ENCODE measurements around the gene SNAP91. TPM values are rescaled to one million over a fixed set of nuclear protein-coding genes. Genes with fewer than 3 reads are reported as not detected.
"Not testable (repeated sequence)": the region's sequence is repeated elsewhere in the genome, so short reads cannot be mapped to it uniquely, and the experiment has no call there.

Gene SNAP91
- total RNA-seq, 2 experiments from 2014 or later: not detected

- Mint-ChIP-seq H3K27ac (no peak overlapping the region), H3K4me1 (no peaks in the 10 kb centered on the region), H3K9me3 (no peaks in the 10 kb centered on the region), H3K4me3 (no peak overlapping the region), H3K36me3 (no peaks in the 10 kb centered on the region), H3K27me3 (no peaks in the 10 kb centered on the region)
- DNase-seq: no peak
Observed at GRCh38 chr6:83597511-83597910, 111.4 kb downstream of the SNAP91 start.

GRCh38 chr6:83597051-83597450 lies 111.8 kb downstream of the SNAP91 start:
- DNase-seq: no peak

GRCh38 chr6:83594941-83595340 lies 114.0 kb downstream of the SNAP91 start:
- Mint-ChIP-seq H3K27me3 (no peaks in the 10 kb centered on the region), H3K27ac (no peak overlapping the region), H3K4me1 (no peaks in the 10 kb centered on the region), H3K36me3 (no peaks in the 10 kb centered on the region), H3K4me3 (no peak overlapping the region), H3K9me3 (no peaks in the 10 kb centered on the region)
- DNase-seq: no peak

More at GRCh38 chr6:83597051-83597450, 111.8 kb downstream of the SNAP91 start:
- no peaks in the 10 kb centered on the region for H3K36me3 Mint-ChIP-seq
- H3K27me3 Mint-ChIP-seq: no peaks in the 10 kb centered on the region
- no peaks in the 10 kb centered on the region for H3K9me3 Mint-ChIP-seq
- no peak overlapping the region for H3K27ac Mint-ChIP-seq
- H3K4me3 Mint-ChIP-seq: no peak overlapping the region
- H3K4me1 Mint-ChIP-seq: no peaks in the 10 kb centered on the region

GRCh38 chr6:83593395-83593785 lies 115.5 kb downstream of the SNAP91 start:
- Mint-ChIP-seq H3K4me1 (no peaks in the 10 kb centered on the region), H3K27ac (no peak overlapping the region), H3K27me3 (peaks cover 4% of the 10 kb centered on the region), H3K9me3 (no peaks in the 10 kb centered on the region), H3K36me3 (no peaks in the 10 kb centered on the region), H3K4me3 (no peak overlapping the region)
- no peak for DNase-seq

- peaks cover 5% of the 10 kb centered on the region for H3K27me3 Mint-ChIP-seq
- DNase-seq: no peak
- H3K9me3 Mint-ChIP-seq: no peaks in the 10 kb centered on the region
- no peak overlapping the region for H3K27ac Mint-ChIP-seq
- H3K4me3 Mint-ChIP-seq: no peak overlapping the region
- no peaks in the 10 kb centered on the region for H3K36me3 Mint-ChIP-seq
- no peaks in the 10 kb centered on the region for H3K4me1 Mint-ChIP-seq
Observed at GRCh38 chr6:83592770-83593394, 116.0 kb downstream of the SNAP91 start.

- Mint-ChIP-seq H3K9me3 (no peaks in the 10 kb centered on the region), H3K36me3 (no peaks in the 10 kb centered on the region), H3K27ac (no peak overlapping the region), H3K27me3 (peaks cover 5% of the 10 kb centered on the region), H3K4me3 (no peak overlapping the region), H3K4me1 (no peaks in the 10 kb centered on the region)
- no peak for DNase-seq
Observed at GRCh38 chr6:83590416-83590815, 118.5 kb downstream of the SNAP91 start.

GRCh38 chr6:83589076-83589475 lies 119.8 kb downstream of the SNAP91 start:
- Mint-ChIP-seq H3K9me3 (no peaks in the 10 kb centered on the region), H3K4me3 (no peak overlapping the region), H3K36me3 (no peaks in the 10 kb centered on the region), H3K4me1 (no peaks in the 10 kb centered on the region), H3K27me3 (peaks cover 5% of the 10 kb centered on the region), H3K27ac (no peak overlapping the region)
- DNase-seq: no peak

- H3K4me3 Mint-ChIP-seq: no peak overlapping the region
- no peak for DNase-seq
- no peak overlapping the region for H3K27ac Mint-ChIP-seq
- H3K27me3 Mint-ChIP-seq: no peaks in the 10 kb centered on the region
- H3K9me3 Mint-ChIP-seq: no peaks in the 10 kb centered on the region
- no peaks in the 10 kb centered on the region for H3K36me3 Mint-ChIP-seq
- no peaks in the 10 kb centered on the region for H3K4me1 Mint-ChIP-seq
Observed at GRCh38 chr6:83578057-83578456, 130.8 kb downstream of the SNAP91 start.

- no peak for DNase-seq
- no peak overlapping the region for H3K4me3 Mint-ChIP-seq
- peaks cover 1% of the 10 kb centered on the region for H3K9me3 Mint-ChIP-seq
- H3K27me3 Mint-ChIP-seq: no peaks in the 10 kb centered on the region
- no peak overlapping the region for H3K27ac Mint-ChIP-seq
- H3K4me1 Mint-ChIP-seq: no peaks in the 10 kb centered on the region
- no peaks in the 10 kb centered on the region for H3K36me3 Mint-ChIP-seq
Observed at GRCh38 chr6:83574783-83575182, 134.1 kb downstream of the SNAP91 start.

GRCh38 chr6:83571663-83572185 lies 137.2 kb downstream of the SNAP91 start:
- not testable (repeated sequence) for H3K4me1 Mint-ChIP-seq, DNase-seq, H3K27ac Mint-ChIP-seq, H3K27me3 Mint-ChIP-seq, H3K9me3 Mint-ChIP-seq, H3K36me3 Mint-ChIP-seq, H3K4me3 Mint-ChIP-seq

- H3K36me3 Mint-ChIP-seq: no peaks in the 10 kb centered on the region
Observed at GRCh38 chr6:83558975-83559374, 149.9 kb downstream of the SNAP91 start.

GRCh38 chr6:83556871-83557270 lies 152.0 kb downstream of the SNAP91 start:
- Mint-ChIP-seq H3K4me3 (no peak overlapping the region), H3K27ac (no peak overlapping the region), H3K9me3 (no peaks in the 10 kb centered on the region), H3K36me3 (no peaks in the 10 kb centered on the region), H3K27me3 (no peaks in the 10 kb centered on the region), H3K4me1 (no peaks in the 10 kb centered on the region)
- no peak for DNase-seq

More at GRCh38 chr6:83558975-83559374, 149.9 kb downstream of the SNAP91 start:
- peaks cover 7% of the 10 kb centered on the region for H3K27me3 Mint-ChIP-seq
- peaks cover 6% of the 10 kb centered on the region for H3K9me3 Mint-ChIP-seq
- no peak overlapping the region for H3K4me3 Mint-ChIP-seq
- no peak overlapping the region for H3K27ac Mint-ChIP-seq
- H3K4me1 Mint-ChIP-seq: no peaks in the 10 kb centered on the region
- DNase-seq: no peak

- H3K36me3 Mint-ChIP-seq, H3K27me3 Mint-ChIP-seq, DNase-seq: not testable (repeated sequence)
Observed at GRCh38 chr6:83551748-83552147, 157.2 kb downstream of the SNAP91 start.

GRCh38 chr6:83550482-83550881 lies 158.4 kb downstream of the SNAP91 start:
- peaks cover 11% of the 10 kb centered on the region for H3K9me3 Mint-ChIP-seq
- not testable (repeated sequence) for H3K27ac Mint-ChIP-seq

More at GRCh38 chr6:83551748-83552147, 157.2 kb downstream of the SNAP91 start:
- H3K4me3 Mint-ChIP-seq, H3K4me1 Mint-ChIP-seq, H3K27ac Mint-ChIP-seq: not testable (repeated sequence)
- H3K9me3 Mint-ChIP-seq: peaks cover 11% of the 10 kb centered on the region

GRCh38 chr6:83546636-83547035 lies 162.3 kb downstream of the SNAP91 start:
- Mint-ChIP-seq H3K9me3 (peaks cover 13% of the 10 kb centered on the region), H3K4me3 (no peak overlapping the region), H3K4me1 (no peaks in the 10 kb centered on the region), H3K27me3 (peaks cover 16% of the 10 kb centered on the region), H3K36me3 (peaks cover 2% of the 10 kb centered on the region), H3K27ac (no peak overlapping the region)
- no peak for DNase-seq

More at GRCh38 chr6:83550482-83550881, 158.4 kb downstream of the SNAP91 start:
- not testable (repeated sequence) for H3K4me1 Mint-ChIP-seq, H3K36me3 Mint-ChIP-seq, DNase-seq, H3K27me3 Mint-ChIP-seq, H3K4me3 Mint-ChIP-seq

- Mint-ChIP-seq H3K4me3 (no peak overlapping the region), H3K27me3 (peaks cover 26% of the 10 kb centered on the region), H3K36me3 (no peaks in the 10 kb centered on the region), H3K27ac (no peak overlapping the region), H3K4me1 (no peaks in the 10 kb centered on the region), H3K9me3 (peaks cover 2% of the 10 kb centered on the region)
- DNase-seq: no peak
Observed at GRCh38 chr6:83539678-83540077, 169.2 kb downstream of the SNAP91 start.
